ENCODE results near the gene MCCC1. TPM values are rescaled to one million over a fixed set of nuclear protein-coding genes. Genes with fewer than 3 reads are reported as not detected.

Gene MCCC1
- total RNA-seq, 2 donors from 2014 or later, result 34.7 to 34.8 TPM

DNA sequence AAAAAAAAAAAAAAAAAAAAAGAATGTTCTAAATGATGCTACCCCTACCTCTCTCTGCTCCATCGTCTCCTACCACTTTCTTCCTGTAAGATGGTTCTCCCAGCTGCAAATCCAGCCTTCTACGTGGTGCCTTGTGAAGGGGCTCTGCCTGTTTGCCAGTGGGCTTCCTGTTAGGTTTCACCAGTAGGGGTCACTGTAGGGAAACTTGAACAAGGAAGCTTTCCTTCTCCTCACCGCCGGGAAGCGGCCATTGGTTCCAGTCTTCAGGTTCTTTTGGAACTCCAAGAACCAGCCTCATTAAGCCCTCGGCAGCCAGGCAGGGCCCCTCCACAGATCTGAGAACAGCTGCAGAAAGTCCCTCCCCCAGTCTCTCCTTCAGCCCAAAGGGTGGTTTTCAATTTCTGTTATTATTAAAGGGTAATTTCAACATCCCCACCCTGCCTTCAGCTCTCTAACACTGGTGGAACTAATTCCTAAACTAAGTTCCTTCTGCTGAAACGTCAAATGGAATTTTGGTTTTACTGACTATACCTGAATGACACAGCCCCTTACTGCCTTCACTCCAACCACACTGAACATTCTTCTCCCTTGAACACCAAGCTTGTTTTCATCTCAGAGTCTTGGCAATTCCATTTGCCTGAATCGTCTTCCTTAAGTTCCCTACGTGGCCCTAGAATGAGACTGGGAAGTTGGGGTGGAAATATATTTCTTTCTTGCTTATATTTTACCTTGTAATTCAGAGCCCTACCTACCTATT, 13.5 kb downstream of the MCCC1 start:
- H3K9ac ChIP-seq (ENCODE audit: extremely low read depth, low read length, poor library complexity, severe bottlenecking), result no peak overlapping the region
- H3K4me3 ChIP-seq (ENCODE audit: low read length), result no peak overlapping the region
- H3K36me3 ChIP-seq (ENCODE audit: control insufficient read depth, insufficient read depth, low read length), result peaks cover 74% of the 10 kb centered on the region
- Mint-ChIP-seq H3K27ac (peak overlapping the region; percentile 11), H3K36me3 (ENCODE audit: low read depth) (peaks cover 84% of the 10 kb centered on the region), H3K4me1 (no peaks in the 10 kb centered on the region), H3K27me3 (ENCODE audit: insufficient read depth) (no peaks in the 10 kb centered on the region), H3K4me3 (no peak overlapping the region), H3K9me3 (peaks cover 9% of the 10 kb centered on the region)
- no peak overlapping the region for H3K27ac ChIP-seq (ENCODE audit: low read depth, low read length)
- 83 to 85% methylated on average over 2 to 8 of the region's 9 CpGs for WGBS, 2 experiments (ENCODE audit: insufficient coverage in 1 of 2, insufficient read length in 1 of 2)
- DNase-seq, result peak; percentile 87
- peak; percentile 84 for TF ChIP-seq CTCF (conservative IDR thresholded peaks at IDR 0.05)
- H3K9me3 ChIP-seq (ENCODE audit: control insufficient read depth, low read length), result peaks cover 19% of the 10 kb centered on the region
- no peaks in the 10 kb centered on the region for H3K27me3 ChIP-seq (ENCODE audit: control insufficient read depth, insufficient read depth, low read length, poor library complexity, severe bottlenecking)
- no peaks in the 10 kb centered on the region for H3K4me1 ChIP-seq (ENCODE audit: control insufficient read depth, insufficient read depth, low read length)

DNA sequence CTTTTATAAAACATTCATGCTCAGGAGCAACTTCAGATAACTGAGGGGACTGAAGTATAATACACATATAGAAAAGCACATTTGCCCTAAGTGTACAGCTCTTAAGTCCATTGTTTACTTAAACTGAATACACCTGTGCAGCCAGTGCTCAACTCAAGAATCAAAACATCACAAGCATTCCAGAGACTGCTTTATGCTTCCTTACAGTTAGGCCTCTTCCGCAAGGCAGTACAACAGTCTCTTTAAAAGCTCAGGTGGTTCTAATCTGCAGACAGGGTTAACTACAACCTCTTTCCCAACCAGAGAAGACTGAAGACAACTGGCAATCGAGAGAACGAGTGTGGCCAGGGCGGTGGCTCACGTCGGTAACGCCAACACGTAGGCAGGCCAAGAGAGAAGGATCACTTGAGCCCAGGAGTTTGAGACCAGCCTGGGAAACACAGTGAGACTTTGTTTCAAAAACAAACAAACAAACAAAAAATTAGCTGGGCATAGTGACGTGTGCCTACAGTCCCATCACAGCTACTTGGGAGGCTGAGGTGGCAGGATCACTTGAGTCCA, 16.9 kb downstream of the MCCC1 start:
- WGBS, 2 experiments (ENCODE audit: insufficient coverage in 1 of 2, insufficient read length in 1 of 2), result 96 to 97% methylated on average over 9 of the region's 9 CpGs
- H3K9me3 ChIP-seq (ENCODE audit: control insufficient read depth, low read length), result peaks cover 53% of the 10 kb centered on the region
- no peaks in the 10 kb centered on the region for H3K4me1 ChIP-seq (ENCODE audit: control insufficient read depth, insufficient read depth, low read length)
- H3K27ac ChIP-seq (ENCODE audit: low read depth, low read length), result no peak overlapping the region
- no peaks in the 10 kb centered on the region for H3K27me3 ChIP-seq (ENCODE audit: control insufficient read depth, insufficient read depth, low read length, poor library complexity, severe bottlenecking)
- no peak for TF ChIP-seq CTCF (conservative IDR thresholded peaks at IDR 0.05)
- no peak overlapping the region for H3K4me3 Mint-ChIP-seq
- peaks cover 81% of the 10 kb centered on the region for H3K36me3 ChIP-seq (ENCODE audit: control insufficient read depth, insufficient read depth, low read length)
- peaks cover 89% of the 10 kb centered on the region for H3K36me3 Mint-ChIP-seq (ENCODE audit: low read depth)
- no peak overlapping the region for H3K9ac ChIP-seq (ENCODE audit: extremely low read depth, low read length, poor library complexity, severe bottlenecking)
- no peaks in the 10 kb centered on the region for H3K4me1 Mint-ChIP-seq
- H3K9me3 Mint-ChIP-seq, result peaks cover 42% of the 10 kb centered on the region
- no peaks in the 10 kb centered on the region for H3K27me3 Mint-ChIP-seq (ENCODE audit: insufficient read depth)
- H3K4me3 ChIP-seq (ENCODE audit: low read length), result no peak overlapping the region
- no peak overlapping the region for H3K27ac Mint-ChIP-seq
- no peak for DNase-seq

DNA sequence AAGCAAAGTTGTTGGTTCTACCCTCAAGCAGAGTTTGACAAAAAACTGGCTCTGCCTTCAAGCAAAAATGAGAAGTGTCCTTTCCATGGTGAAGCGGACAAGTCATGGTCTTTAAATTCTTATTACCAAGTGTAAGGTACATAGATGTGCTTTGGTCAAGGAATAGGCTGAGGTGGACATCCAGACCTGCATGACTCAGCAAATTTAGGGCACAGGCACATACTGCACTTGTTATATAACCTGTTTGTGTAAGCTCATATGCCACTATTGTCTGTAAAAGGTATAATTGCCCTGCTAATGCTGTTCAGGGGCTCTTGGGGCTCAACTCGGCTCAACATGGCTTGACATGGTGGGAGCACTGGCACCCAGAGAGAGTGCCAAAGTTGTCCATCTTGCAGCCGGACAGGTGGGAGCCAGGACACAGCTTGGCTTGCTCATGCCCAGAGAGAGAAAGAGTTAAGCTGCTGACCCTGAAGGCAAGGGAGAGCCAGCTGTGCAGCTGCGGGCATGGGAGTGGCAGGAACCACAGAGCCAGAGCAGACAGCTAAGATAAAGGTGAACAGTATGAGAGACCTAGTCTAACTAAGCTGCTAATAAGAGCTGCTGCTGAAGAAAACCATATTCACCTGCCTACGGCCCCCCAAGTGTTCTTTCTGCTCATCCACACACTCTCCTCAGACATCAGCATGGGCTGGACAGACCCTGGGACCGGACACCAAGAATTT, 17.7 kb downstream of the MCCC1 start:
- Histone ChIP-seq H3K4me3 (ENCODE audit: low read length) (no peak overlapping the region), H3K9me3 (ENCODE audit: control insufficient read depth, low read length) (peaks cover 61% of the 10 kb centered on the region), H3K27ac (ENCODE audit: low read depth, low read length) (no peak overlapping the region), H3K4me1 (ENCODE audit: control insufficient read depth, insufficient read depth, low read length) (no peaks in the 10 kb centered on the region), H3K27me3 (ENCODE audit: control insufficient read depth, insufficient read depth, low read length, poor library complexity, severe bottlenecking) (no peaks in the 10 kb centered on the region), H3K36me3 (ENCODE audit: control insufficient read depth, insufficient read depth, low read length) (peaks cover 81% of the 10 kb centered on the region), H3K9ac (ENCODE audit: extremely low read depth, low read length, poor library complexity, severe bottlenecking) (no peak overlapping the region)
- H3K27ac Mint-ChIP-seq, result no peak overlapping the region
- 93 to 95% methylated on average over 4 to 6 of the region's 6 CpGs for WGBS, 2 experiments (ENCODE audit: insufficient coverage in 1 of 2, insufficient read length in 1 of 2)
- H3K4me3 Mint-ChIP-seq, result no peak overlapping the region
- H3K4me1 Mint-ChIP-seq, result no peaks in the 10 kb centered on the region
- TF ChIP-seq CTCF (conservative IDR thresholded peaks at IDR 0.05), result no peak
- peaks cover 92% of the 10 kb centered on the region for H3K36me3 Mint-ChIP-seq (ENCODE audit: low read depth)
- DNase-seq, result no peak
- no peaks in the 10 kb centered on the region for H3K27me3 Mint-ChIP-seq (ENCODE audit: insufficient read depth)
- peaks cover 51% of the 10 kb centered on the region for H3K9me3 Mint-ChIP-seq

Measured in endodermal cell (in vitro differentiated cells).